ENCODE measurements around the gene ARVCF.

The ARVCF gene

DNA sequence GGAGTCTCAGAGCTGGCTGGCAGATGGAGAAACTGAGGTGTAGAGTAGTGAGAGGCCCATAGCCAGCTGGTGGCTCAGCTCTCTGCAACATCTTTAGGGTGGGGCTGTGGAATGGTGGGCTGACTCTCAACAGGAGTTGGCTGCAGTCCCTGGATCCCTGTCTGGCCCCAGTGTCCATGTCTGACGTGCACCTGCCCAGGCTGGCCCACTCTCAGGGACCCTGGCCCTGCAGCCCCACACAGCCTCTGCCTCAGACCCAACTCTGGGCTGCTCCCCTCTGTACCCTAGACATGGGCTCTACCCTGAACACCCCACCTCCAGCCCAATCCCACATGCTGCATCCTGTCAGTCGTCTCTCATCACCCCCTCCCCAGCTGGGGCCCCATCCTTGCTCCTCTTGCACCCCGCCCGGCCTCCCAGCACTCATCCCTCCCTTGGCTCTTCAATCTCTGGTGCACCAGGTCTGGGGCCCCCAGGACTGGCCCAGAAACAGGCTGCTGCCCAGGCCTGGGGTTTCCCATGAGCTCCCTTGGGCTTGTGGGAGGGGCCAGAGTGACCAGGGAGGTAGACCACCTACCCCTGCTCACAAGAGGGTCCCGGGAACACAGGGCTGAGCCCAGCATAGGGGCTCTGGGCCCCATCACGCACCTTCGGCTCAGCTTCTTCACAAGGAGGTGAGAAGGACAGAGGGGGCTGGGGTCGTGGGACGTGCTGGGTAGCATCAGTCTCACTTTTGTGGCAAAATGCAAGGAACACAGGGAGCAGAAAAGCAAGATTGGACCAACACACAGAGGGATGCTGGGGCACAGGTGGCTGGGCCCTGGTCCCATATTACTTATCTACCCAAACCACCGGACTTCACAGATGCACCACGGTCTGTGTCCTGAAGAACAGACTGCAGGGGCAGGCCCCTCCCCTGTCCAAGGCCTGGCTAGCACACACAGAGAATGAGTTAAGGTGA is 31.5 kb downstream of the ARVCF start:
- FAIRE-seq, result no peak

- no peak for FAIRE-seq
These were observed 32.3 kb downstream of the ARVCF start for GRCh38 chr22:19984201-19984753.

- no peak for FAIRE-seq
These were observed 32.9 kb downstream of the ARVCF start for GRCh38 chr22:19983741-19984140.

DNA sequence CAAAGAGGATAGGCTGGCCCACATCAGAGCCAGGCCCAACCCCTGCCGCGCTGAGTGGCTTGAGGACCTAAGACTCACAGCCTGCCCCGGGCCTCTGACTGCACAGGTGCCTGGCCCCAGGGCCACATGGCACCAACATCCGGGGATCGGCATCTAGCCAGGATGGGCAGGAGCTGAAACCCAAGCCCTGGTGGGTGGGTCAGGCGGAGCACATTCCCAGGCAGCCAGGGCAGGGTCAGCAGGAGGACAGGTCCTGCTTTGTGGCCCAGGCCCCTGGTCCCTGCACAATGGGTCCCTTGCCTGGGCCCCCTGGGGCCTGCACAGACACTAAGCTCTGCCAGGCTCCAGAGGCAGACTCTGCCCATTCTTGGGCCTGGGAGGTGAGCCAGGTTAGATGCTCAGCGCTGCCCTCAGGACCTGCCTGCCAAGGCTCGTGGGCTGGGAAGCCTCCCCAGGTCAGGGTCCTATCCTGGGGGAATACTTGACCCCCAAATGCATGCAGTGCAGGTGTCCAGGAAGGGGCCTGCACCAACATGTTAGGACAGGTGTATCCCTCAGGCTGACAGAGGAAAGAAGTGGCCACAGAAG is 33.5 kb downstream of the ARVCF start:
- no peak for FAIRE-seq

DNA sequence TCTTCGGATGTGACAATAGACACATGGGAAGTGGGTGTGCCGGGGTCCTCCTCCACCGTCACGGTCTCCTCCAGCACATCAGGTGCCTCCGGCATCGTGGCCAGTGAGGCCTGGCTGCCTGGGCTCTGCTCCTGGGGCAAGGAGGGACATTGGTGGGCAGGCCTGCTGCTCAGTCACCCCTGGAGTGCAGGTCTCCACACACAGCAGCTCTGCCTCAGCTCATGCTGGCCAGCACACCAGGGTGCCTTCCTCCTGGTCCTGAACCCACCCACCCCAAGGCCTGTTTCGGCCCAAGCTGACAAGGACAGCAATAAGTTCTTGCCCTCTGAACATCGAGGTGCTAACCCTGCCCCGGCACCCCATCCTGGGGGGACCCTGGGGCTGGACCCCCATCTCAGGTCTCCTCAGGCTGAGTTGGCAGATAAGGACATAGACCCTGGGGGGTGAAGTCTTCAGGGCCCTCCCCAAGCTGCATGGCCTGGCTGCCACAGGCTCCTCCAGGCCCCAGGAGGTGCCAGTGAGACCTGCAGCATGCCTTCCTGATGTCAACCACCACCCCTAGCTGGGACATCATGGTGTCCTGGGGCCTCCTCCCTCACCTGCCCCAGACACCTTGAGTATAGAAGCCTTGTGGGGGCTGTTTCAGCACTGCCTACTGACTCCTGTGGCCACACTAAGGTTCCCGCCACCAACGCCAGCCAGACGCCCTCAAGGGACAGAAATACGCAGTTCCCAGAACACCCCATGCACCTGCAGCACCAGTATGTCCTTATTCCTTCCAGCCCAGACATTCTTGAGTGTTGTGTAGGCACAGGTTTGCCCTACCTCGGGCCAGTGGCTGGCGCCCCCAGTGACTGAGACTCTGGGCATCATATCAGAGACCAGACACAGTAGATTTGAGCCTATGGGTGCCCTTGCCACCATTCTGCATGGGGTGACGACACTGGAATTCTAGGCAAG is 34.4 kb downstream of the ARVCF start:
- FAIRE-seq, result no peak

DNA sequence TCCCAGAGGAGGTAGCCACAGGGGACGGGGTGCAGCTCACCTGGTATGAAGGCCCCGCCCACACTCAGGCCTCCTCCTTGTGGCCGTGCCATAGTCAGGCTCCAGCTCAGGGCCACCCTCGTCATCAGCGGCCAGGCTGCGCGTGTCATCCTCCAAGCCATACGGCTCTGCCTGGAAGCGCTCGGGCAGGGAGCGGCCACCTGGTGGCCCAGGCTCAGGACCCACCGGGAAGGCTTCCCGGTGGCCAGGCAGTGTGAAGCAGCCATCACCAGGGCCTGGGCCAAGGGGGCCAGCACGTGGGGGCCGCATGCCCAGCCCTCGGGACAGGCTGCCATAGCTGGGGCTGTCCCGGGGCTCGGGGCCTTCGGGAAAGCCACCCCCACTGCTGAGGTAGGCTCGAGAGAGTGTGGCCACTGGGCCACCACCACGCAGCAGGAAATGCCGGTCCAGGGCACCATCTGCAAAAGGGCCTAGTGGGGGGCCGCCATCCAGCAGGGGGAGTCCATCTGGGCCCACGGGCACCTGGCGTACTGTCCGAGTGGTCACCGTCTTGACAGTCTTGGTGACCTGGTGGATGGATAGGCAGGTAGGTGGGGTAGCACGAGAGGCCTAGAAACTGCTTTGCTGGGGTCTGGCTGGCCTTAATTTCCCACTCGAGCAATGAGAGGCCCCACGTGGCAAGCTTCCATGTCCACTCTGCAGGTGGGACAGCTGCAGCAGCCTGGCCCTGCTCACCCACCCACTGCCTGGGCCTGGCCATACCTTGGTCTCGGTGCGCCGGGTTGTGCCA is 35.3 kb downstream of the ARVCF start:
- FAIRE-seq, result no peak

DNA sequence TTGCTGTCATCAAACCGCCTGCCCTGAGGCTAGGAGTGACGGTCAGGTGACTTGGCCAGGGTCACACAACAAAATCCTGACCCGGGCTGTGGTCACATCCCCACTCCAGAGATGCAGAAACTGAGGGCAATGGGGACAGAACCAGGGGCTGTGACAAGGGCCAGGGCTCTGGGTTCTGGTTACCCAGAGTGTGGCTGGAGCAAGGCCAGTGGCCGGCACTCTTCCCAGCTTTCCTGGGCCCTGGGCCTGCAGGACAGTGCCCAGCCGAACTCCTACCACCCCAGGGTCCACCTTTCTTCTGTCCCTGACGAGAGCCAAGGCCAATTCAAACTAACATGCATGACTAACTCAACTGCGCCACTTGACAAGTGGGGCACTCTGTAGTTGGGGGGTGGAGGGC is 35.9 kb downstream of the ARVCF start:
- FAIRE-seq, result no peak

DNA sequence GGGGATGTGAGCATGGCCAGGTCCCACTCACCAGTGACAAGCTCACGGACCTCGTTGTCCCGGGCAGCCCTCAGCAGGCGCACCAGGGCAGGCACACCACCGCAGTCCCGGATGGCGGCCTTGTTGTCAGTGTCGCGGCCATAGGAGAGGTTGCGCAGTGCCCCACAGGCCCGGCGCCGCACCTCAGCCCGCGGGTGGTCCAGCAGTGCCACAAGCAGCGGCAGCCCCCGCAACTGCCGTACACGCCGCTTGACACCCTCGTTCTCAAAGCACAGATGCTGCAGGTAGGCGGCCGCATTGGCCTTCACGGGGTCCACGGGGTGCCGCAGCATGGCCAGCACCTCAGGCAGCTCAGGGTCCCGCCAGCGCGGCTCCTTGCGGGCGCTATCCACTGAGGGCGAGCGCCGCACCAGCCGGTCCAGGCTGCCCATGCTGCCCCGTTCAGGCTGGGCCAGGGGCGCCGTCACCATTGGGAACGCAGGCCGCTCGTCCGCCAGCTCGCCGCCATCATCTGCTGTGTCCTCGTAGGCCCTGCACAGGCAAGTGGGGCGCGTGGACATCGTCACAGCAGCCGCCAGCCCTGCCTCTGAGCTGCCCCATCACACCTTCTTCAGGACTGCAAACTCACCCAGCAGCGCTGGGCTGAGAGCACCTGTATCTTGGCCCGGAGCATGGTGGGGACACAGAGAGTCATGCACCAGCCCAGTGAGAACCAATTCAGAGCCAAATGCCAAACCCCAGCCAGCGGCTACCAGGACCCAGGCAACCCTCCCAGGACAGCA is 36.7 kb downstream of the ARVCF start:
- FAIRE-seq, result no peak

GRCh38 chr22:19978748-19979147 is 37.9 kb downstream of the ARVCF start:
- FAIRE-seq, result no peak

DNA sequence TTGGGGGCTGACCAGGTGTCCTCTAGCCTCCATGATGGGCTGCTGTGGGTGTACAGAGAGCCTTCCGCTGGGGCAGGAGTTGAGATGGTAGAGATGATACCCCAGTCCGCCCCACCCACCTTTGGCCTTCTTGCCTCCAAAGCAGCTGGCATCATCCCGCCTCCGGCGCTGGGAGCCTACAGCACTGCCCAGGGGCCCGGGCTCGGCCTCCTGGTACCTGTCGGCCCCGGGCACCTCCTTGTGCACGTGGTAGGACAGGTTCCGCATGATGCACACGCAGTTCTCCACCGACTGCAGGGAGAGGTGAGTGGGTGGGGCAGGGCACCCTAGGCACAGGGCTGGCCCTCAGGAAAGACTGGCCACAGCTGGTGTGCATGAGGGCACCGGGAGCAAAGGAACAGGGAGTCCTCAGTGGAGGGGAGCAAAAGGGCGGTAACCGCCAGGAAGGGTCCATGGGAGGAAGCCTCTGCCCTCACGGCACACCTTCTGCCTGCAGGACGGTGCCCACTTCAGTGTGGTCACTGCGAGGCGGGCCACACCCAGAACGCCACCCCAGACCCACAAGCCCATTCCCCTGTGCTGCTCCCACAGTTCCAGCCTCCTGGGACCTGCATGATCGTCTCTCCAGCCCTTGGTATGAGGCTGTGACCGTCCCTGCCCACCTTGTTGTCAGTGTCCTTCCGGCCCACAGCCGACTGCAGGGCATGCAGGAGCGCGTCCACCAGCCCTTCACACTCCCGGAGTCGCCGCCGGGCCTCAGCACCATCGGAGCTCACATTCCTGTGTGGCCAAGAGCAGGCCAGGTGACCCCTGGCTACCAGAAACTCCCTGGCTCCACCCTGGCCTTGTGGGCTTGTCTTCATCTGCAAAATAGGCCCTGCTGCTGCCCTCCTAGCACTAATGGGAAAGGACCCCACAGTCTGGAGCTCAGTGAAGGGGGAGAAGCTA is 39.1 kb downstream of the ARVCF start:
- FAIRE-seq, result no peak

DNA sequence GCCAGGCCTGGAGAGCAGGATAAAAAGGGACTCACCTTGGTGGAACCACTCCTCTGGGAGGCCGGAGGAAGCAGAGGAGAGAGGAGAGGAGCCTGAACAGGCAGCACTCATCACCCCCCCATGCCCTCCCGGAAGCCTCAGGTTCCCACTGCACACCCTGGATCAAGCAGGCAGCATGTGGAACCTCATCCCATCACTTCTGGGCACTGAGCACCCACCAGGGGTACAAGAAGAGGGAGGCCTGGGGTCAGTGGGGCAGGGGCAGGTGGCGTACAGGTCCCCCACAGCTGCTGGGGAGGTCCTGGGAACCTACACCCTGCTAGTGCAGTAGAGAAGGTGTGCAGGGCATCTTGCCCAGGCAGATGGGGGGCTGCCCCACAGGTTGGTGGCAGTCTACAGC is 40.0 kb downstream of the ARVCF start:
- no peak for FAIRE-seq

GRCh38 chr22:19975707-19976035 is 41.0 kb downstream of the ARVCF start:
- no peak for FAIRE-seq

- no peak for FAIRE-seq
These were observed 41.5 kb downstream of the ARVCF start for GRCh38 chr22:19974935-19975706.

DNA sequence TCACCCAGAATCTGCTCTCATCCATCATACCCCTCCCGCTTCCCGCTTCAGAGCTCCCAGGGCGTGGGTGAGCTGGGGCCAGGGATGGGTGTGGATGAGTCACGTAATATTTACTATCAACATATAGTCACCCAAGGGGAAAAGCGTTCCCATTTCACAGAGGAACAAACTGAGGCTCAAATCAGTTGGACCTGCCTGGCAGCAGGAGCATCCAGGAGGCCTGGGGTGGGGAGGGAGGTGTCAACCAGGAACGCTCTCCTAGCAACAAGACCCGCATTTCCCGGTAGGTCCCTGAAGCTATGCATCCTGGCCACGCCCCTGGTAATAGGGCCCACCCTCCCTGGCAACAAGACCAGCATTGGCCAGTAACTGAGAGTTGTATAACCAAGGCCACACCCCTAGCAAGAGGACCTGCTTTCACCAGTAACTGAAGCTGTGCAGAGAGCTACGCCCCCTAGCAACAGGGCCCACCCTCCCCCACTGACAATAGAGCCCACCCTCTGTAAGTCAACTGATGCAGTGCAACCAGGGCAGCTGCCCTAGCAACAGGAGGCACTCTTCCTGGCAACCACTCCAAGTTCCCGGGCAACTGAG is 42.3 kb downstream of the ARVCF start:
- no peak for FAIRE-seq

DNA sequence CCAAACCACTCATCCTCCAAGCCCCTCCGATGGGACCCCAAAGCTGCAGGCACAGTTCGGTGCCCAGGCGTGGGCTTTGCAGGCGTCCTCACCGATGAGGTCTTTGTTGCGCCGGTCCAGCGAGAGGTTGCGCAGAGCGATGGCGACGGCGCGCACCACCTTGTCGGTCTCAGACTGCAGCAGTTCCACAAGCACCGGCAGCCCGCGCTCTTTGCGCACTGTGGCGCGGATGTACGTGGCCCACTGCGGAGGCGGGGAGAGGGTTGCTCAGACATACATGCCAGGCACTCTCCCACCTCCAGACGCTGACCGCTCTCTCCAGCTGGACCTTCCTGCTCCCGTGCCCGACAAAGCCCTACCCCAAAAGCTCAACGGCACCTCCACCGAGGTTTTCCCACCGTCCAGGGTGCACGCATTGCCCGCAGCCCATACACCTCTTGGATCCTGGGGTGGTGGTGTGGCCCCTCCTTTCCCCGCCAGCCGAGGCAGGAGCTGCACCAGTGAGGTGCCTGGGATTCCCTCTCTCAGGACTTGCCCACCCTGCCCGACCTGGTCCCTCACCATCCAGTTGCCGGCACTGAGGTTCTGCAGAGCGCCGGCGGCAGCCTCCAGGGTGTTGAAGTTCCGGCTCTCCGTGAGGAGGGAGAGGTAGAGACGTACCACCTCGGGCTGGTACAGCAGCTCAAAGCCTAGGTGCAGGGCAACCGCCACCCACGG is 42.9 kb downstream of the ARVCF start:
- no peak for FAIRE-seq

DNA sequence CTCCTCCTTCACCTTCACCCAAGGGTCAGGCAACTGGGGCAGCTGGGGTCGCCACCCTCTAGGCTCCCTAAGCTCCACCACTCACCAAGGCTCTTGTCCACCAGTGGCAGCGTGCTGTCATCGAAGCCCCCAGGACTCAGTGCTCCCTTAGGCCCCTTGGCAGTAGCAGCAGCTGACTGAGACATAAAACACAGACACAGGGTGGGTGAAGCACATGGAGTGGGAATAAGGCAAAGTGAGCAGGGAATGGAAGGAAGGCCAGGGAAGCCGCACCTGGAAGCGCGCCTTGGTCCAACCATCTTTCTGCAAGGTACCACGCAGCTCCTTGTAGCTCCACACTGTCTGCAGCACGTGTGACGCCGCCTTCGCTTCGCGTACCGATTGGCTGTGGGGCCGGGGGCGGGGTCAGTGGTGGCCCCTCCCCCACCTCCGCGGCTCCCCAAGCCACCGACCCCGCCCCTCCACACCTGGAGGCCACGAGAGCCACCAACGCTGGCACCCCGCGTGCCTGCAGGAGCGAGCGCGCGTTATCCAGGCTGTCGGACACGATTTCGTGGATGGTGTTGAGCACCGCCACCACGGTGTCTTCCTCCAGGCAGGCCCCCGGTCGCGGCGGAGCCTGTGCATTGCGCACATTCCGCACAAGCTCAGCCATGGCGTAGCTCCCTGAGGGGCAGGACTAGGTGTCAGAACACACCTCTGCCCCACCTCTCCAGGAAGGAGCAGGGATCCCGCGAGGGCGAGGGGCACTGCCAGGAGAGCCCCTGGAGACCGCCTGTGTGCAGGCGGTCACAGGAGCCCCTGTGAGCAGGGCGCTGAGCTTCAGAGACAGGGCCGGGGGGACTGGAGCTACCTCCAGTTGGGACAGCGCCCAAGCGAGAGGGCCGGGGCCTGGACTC is 43.7 kb downstream of the ARVCF start:
- no peak for FAIRE-seq

DNA sequence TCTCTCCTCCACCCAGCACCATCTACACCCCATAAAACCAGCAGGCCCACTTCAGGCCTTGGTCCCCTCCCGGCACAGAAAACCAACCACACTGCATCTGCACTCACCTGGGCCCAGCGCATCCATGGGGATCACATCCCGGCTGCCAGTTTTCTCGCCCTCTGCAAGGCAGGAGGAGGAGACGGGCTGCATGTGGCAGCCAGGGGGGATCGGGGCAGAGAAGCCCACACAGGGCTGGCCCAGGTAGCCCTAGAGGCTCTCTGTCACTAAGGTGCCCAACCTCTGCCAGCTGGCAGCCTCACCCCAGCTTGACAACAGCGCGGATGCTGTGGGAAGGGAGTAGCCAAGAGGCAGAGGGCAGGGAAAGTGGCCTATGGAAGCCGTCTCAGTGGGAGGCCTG is 44.4 kb downstream of the ARVCF start:
- no peak for FAIRE-seq

All from colon (tissue), 2 donors.